HG03103 (cell line): Measurements from ENCODE around the gene PBRM1.

Source experiments
- ATAC-seq: cut with Tn5 transposase; IDR thresholded peaks from one replicate; pipeline ENCODE4 v1.9.1; 2021; ENCODE audit warnings: low read depth; ENCODE audit not compliant: unreplicated experiment

Gene PBRM1

DNA sequence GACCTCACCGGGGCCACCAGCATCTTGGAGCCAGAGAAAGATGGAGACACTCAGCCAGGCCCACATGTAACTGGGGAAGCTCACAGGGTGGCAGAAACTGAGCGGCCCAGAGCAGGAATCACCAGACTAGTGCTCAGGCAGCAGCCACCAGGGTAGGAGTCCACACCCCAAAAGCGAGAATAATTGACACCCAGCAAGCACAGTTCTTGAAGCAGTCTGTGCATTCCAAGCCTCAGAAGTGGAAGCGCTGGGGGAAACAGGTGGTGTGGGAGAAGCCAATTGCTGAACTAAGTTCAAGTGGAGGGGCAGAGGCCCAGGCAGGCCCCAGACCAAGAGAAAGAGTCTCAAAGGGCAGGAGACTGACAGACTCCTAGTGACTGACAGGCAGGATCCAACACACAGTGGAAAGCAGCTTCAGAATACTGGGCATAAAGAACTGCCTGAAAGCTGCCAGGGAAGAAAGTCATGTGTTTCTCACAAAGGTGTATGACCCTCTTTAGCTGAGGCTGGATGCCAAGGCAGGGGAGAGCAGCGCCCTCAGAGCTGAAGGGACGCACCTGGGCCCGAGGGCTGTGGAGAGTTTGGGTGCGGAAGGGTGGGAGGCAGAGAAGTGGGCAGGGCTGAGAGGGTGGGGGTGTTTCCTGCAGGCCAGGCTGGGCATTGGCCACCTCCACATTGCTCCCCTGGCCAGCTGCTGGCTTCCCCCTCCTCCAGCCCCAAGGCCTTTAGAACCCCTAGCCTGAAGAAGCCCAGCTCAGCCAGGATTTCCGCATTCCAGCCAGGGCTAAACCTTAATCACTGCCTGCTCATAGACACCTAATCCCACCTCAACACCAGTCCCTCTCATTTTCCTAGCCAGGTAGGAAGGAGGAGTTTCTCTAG, 159.8 kb downstream of the PBRM1 start:
- no peak for ATAC-seq

DNA sequence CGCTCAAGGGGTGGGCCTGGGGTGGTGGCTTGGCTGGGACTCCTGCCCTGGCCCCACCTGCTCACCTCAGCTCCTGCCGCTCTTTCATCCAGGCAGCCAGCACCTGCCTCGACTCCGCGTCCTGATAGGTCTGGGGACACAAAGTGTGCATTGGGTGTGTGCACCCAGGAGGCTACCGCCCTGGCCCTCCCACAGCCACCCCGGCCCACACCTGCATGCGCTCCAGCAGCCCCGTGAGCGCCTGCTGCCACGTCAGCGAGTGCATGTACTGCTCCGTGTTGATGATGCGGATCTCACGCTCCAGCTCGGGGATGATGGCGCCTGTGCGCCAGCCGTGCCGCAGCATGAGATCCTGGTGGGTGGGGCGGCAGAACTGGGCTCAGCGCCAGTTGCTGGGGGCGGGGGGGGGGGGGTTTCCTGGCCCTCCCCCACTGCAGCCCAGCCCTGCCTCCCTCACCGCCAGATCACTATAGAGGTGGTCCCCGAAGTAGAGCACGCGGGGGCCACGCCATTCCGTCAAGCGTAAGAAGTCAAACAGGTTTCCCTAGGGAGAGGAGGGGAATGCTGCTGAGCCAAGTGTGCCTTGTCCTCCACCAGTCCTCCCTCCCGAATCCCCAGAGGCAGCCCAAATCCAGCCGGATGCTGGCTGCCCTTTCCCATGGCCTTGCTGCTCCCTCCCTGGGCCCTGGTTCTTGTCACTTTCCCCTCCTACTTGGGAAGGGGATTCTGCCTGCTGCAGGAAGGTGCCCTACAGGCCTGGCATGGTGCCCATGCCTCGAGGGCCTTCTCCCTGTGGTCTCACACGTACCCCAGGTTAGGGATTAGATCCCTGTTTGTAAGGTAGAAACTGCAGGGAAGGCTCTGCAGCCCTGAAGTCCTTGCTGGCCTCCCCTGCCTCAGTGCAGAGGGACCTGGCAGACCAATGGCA, 160.7 kb downstream of the PBRM1 start:
- ATAC-seq, result no peak

DNA sequence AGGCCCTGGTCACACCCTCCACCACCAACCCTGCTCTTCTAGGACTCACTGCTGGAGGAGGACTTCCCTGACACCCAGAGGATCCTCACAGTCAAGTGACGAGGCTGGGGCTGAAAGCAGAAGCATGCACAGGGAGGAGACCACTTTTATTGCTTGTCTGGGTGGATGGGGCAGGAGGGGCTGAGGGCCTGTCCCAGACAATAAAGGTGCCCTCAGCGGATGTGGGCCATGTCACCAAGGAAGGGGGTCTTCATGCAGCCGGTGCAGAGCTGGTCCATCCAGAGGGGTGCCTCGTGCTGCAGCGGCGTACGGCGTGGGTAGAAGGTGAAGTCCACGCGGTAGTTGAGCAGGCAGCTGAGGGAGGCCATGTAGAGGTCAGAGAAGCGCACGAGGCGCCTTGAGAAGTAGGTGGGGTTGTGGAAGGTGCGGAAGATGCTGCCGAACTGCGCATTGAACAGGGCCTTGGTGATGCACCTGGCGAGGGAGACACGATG, 161.4 kb downstream of the PBRM1 start:
- ATAC-seq, result no peak

DNA sequence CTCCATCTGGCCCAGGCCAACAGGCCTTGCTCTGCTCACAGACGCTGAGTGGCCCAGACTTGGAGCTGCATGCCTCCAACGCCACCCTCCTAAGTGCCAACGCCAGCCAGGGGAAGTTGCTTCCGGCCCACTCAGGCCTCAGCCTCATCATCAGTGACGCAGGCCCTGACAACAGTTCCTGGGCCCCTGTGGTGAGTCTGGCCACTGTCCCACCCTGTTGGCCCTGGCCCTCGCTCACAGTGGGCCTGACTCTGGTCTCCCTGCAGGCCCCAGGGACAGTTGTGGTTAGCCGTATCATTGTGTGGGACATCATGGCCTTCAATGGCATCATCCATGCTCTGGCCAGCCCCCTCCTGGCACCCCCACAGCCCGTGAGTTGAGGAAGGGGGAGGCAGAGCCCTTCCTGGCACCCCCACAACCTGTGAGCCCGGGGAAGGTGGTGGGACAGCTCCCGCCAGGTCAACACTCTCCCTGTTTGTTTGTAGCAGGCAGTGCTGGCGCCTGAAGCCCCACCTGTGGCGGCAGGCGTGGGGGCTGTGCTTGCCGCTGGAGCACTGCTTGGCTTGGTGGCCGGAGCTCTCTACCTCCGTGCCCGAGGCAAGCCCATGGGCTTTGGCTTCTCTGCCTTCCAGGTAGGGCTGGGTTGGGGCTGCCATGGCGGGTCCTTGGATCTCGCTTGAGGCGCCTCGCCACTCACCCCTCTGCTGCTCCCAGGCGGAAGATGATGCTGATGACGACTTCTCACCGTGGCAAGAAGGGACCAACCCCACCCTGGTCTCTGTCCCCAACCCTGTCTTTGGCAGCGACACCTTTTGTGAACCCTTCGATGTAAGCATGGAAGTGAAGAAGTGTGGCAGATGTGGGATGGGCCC, 162.1 kb downstream of the PBRM1 start:
- ATAC-seq, result no peak

DNA sequence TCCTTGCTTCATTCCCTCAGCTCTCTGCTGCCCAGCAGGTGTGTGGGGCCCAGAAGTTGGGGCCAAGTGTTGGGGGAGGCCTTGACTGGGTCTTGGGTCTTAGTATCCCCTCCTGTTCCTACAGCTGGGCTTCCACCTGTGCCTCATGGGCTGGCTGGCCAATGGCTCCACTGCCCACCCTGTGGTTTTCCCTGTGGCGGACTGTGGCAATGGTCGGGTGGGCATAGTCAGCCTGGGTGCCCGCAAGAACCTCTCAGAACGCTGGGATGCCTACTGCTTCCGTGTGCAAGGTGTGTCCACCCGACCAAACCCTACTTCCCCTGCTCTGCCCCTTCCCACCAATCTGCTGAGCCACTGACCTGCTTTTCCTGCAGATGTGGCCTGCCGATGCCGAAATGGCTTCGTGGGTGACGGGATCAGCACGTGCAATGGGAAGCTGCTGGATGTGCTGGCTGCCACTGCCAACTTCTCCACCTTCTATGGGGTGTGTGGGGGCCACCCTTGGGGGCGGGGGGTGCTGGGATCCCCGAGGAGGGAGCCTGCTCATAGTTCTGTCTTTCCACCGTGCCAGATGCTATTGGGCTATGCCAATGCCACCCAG, 163.0 kb downstream of the PBRM1 start:
- no peak for ATAC-seq

DNA sequence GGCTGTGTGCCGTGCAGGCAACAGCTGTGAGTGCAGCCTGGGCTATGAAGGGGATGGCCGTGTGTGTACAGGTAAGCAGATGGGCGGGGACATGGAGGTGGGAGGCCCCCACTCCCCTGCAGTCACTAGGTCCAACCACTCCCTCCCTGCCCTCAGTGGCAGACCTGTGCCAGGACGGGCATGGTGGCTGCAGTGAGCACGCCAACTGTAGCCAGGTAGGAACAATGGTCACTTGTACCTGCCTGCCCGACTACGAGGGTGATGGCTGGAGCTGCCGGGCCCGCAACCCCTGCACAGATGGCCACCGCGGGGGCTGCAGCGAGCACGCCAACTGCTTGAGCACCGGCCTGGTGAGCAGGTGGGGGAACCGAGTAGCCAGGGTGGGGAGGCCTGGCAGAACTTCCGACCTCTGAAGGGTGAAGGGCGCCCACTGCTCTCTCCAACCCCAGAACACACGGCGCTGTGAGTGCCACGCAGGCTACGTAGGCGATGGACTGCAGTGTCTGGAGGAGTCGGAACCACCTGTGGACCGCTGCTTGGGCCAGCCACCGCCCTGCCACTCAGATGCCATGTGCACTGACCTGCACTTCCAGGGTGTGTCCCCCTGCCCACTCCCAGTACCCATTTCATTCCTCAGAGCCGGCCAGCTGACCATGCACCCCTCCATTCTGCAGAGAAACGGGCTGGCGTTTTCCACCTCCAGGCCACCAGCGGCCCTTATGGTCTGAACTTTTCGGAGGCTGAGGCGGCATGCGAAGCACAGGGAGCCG, 163.6 kb downstream of the PBRM1 start:
- no peak for ATAC-seq

DNA sequence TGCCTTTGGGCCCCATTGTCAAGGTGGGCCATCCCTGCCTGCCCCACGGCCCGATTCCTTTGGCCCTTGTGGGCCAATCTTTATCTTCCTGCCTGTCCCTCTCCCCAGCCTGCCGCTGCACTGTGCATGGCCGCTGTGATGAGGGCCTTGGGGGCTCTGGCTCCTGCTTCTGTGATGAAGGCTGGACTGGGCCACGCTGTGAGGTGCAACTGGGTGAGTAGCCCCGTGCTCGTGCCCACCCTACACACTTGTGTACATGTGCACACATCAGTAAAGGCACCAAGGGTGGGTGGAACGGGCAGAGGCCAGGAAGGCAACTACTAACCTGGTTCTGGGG, 164.3 kb downstream of the PBRM1 start:
- no peak for ATAC-seq

DNA sequence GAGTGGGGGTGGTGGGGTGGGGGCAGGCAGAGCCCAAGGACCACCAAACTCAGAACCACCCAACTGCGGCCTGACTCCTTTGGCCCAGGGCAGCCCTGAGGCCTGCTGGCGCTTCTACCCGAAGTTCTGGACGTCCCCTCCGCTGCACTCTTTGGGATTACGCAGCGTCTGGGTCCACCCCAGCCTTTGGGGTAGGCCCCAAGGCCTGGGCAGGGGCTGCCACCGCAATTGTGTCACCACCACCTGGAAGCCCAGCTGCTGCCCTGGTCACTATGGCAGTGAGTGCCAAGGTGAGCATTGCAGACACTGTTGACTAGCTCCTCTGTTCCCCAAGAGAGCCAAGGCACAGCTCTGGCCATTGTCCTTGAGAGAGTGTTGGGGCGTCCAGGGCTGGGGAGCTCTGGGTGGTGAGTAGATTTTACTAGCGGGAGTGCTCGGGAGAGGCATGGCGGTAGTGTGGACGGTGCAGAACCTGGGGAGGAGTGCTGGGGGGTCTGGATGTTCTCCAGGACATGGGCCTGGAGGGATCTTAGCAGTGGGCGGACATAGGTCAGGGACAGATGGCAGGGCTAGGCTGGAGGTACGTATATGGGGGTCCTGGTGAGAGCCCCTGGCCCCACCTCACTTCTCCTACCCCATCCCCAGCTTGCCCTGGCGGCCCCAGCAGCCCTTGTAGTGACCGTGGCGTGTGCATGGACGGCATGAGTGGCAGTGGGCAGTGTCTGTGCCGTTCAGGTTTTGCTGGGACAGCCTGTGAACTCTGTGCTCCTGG, 164.8 kb downstream of the PBRM1 start:
- ATAC-seq, result no peak

DNA sequence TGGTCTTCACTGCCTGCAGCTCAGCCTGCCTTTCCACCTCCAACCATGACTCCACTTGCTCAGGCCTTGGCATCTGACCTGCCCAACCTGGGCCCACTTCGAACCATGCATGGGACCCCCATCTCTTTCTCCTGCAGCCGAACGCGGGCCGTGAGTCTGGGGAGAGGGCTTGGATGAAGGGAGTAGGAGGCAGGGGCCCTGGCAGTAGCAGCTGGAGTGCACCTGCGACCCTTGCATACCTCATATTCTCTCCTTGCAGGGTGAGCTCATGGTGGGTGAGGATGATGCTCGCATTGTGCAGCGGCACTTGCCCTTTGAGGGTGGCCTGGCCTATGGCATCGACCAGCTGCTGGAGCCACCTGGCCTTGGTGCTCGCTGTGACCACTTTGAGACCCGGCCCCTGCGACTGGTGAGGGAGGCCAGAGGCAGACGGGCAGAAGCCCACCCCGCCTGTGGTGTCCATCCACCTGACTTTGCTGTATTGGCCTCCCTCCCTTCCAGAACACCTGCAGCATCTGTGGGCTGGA, 165.5 kb downstream of the PBRM1 start:
- ATAC-seq, result no peak

DNA sequence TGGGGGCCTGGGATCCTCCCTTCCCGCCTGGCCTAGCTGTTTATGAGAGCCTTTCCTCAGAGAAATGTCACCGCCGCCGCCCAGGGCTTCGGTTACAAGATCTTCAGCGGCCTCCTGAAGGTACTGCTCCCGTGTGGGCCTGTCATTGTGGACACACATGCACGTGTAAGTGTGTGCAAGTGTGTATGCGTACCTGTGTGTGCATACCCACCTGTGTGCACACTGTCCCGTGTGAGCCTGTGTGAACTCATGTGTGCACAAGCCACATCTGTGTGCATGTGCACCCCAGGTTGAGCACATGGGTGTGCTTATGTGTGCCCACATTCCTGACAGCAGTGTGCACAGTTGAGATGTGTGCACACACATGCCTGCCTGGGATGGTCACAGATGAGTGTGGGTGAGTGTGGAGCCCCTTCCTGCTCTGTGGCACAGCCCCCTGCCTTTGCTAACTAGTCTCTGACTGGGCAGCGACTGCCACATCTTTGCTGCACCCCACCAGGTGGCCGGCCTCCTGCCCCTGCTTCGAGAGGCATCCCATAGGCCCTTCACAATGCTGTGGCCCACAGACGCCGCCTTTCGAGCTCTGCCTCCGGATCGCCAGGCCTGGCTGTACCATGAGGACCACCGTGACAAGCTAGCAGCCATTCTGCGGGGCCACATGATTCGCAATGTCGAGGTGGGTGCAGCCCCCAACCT, 166.1 kb downstream of the PBRM1 start:
- ATAC-seq, result no peak

DNA sequence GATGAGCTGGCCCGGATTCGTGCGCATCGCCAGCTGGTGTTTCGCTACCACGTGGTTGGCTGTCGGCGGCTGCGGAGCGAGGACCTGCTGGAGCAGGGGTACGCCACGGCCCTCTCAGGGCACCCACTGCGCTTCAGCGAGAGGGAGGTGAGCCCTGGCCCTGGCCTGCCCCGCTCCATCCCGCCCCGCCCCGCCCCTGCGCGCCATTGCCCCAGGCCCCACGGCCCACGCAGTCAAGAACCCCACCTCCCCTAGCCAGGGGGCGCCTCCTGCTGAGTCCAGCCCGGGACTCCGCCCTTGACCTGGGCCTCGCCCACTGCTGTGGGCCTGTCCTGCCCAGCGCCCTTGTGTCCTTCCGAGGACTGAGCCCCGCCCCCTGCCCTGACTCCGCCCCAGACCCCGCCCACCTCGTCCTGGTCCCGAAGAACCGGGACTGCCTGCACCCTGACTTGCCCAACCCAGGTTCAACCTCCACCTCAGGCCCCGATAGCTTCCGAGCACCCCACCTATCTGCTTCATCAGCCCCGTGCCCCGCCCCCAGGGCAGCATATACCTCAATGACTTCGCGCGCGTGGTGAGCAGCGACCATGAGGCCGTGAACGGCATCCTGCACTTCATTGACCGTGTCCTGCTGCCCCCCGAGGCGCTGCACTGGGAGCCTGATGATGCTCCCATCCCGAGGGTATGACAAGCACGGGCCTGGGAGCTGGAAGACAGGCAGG, 166.8 kb downstream of the PBRM1 start:
- no peak for ATAC-seq

DNA sequence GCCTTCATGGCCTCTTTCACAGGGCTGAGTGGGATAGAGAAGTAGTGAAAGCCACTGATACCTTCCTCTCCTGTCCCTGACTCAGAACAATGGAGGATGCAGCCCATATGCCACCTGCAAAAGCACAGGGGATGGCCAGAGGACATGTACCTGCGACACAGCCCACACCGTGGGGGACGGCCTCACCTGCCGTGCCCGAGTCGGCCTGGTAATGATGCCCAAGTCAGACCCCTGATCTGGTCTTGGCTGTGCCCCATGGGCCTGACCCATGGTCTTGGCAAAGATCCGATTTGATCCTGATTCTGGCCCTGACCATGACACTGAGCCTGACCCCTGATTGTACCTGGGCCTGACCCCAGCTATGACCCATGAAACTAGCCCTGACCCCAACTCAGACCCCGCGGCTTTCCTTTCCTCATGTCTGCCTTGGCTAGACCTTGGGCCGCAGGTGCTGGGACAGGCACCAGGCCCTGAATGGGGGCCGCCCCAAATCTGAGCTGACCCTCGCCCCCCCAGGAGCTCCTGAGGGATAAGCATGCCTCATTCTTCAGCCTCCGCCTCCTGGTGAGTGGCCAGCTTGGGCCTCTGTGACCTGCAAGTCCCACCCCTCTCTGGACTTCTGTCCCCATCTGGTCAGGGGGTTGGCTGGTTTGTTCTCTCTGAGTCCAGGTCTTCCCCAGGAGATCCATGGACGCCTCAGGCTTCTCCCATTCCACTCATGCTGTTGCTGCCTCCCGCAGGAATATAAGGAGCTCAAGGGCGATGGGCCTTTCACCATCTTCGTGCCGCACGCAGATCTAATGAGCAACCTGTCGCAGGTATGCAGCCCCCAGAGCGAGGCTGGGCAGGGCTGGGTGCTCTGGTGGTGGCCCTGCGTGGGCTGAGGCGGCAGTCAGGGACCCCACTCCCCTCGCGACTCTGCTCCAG, 167.7 kb downstream of the PBRM1 start:
- ATAC-seq, result no peak

DNA sequence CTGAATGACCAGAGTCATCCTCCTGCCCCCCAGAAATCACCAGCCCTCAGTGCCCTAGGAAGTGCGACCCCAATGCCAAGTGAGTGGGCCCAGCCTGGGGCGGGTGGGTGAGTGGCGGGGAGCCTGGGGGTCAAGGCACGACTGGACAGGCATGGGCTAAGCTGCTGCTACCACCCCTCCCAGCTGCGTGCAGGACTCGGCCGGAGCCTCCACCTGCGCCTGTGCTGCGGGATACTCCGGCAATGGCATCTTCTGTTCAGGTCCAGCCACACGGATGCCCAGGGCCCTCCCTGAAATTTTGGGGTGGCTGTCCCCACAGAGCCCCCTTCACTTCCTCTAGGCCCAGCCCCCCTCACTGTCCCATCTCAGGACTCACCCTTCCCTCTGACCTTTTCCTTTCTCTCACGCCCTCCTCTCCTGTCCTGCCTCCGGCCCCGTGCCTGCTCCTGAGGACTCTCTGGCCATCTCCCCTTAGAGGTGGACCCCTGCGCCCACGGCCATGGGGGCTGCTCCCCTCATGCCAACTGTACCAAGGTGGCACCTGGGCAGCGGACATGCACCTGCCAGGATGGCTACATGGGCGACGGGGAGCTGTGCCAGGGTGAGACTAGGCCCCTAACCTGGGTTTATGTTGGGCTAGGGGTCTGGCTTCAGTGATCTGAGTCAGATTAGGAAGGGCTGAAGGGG, 169.1 kb downstream of the PBRM1 start:
- ATAC-seq, result no peak

DNA sequence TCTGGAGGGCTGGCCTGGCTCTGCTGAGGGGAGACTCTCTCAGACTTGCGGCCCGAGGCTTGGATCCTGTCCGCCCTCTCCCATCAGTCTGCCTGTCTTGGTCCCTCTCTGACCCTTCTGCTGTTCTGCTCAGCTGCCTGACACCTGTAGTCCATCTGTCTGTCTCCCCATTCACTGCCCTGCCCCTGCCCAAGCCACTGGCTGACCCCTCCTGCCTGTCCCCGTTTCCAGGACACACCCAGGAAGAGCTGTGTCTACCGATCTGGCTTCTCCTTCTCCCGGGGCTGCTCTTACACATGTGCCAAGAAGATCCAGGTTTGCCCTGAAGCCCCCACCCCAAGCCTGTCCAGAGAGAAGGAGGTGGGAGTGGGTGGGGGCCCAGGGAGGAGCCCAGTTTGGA, 170.5 kb downstream of the PBRM1 start:
- ATAC-seq, result no peak

DNA sequence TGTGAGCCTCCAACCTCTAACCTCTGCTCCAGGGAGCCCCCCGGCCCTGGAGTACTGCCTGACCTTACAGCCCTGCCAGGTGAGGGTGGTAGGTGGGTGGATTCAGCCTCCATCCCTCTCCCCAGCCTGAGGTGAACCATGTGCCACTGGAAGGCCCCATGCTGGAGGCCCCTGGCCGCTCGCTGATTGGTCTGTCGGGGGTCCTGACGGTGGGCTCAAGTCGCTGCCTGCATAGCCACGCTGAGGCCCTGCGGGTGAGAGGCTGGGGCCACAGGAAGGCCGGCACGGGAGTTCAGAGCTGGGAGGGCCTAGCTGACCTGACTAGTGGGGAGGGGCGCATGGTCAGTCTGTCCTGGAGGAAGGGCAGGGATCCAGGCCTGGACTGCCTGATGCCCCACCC, 171.1 kb downstream of the PBRM1 start:
- ATAC-seq, result no peak

DNA sequence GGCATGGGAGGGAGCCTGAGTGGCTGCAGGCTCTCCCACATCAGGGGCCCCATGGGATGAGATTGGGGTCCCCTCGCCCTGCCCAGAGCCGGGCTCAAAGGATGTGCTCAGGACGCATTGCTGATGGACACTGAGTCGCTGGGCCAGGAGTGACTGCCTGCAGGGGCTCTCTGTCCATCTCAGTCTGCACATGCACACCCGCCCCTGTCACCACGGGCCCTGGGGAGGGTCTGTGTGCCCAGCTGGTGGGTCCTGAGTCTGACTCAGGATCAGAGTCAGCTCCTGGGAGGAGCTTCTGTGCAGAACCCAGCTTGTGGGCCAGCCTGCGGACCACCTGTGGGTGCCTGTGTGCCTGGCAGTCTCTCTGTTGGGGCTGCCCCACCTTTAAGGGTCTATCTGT, 172.4 kb downstream of the PBRM1 start:
- ATAC-seq, result no peak
